NCI-H524 (cell line): ENCODE measurements around the gene AP5S1.
"Not testable (repeated sequence)": the region's sequence is repeated elsewhere in the genome, so short reads cannot be mapped to it uniquely, and the experiment has no call there.

ENCODE experiments used
- DNase-seq, 2 experiments: peaks; one replicate each; lab custom pipeline; 2025; lab: John Stamatoyannopoulos, UW

AP5S1 gene

GRCh38 chr20:3812975-3813847, 7.1 kb upstream of the AP5S1 start:
- DNase-seq: no peak

GRCh38 chr20:3813848-3814581, 6.3 kb upstream of the AP5S1 start:
- DNase-seq: no peak

- no peak for DNase-seq
Observed at GRCh38 chr20:3814928-3815495, 5.3 kb upstream of the AP5S1 start.

- no peak for DNase-seq
Observed at GRCh38 chr20:3815703-3816315, 4.5 kb upstream of the AP5S1 start.

- DNase-seq: peak; percentile 95 to 97
Observed at GRCh38 chr20:3818155-3819151, 1.9 kb upstream of the AP5S1 start.

- DNase-seq: no peak
Observed at GRCh38 chr20:3819411-3820047, 818 bp upstream of the AP5S1 start.

GRCh38 chr20:3820901-3821727, 767 bp downstream of the AP5S1 start:
- no peak for DNase-seq

GRCh38 chr20:3821996-3822395, 1.6 kb downstream of the AP5S1 start:
- DNase-seq: no peak

- no peak for DNase-seq
Observed at GRCh38 chr20:3823881-3824280, 3.5 kb downstream of the AP5S1 start.

- DNase-seq: no peak
Observed at GRCh38 chr20:3825526-3825925, 5.2 kb downstream of the AP5S1 start.

GRCh38 chr20:3826420-3826819, 6.1 kb downstream of the AP5S1 start:
- no peak for DNase-seq

GRCh38 chr20:3828798-3829197, 8.5 kb downstream of the AP5S1 start:
- no peak for DNase-seq

GRCh38 chr20:3829891-3830290, 9.5 kb downstream of the AP5S1 start:
- not testable (repeated sequence) for DNase-seq

- DNase-seq: no peak
Observed at GRCh38 chr20:3836132-3836531, 15.8 kb downstream of the AP5S1 start.

GRCh38 chr20:3839328-3839727, 19.0 kb downstream of the AP5S1 start:
- DNase-seq: no peak

GRCh38 chr20:3840201-3840600, 19.9 kb downstream of the AP5S1 start:
- DNase-seq: not testable (repeated sequence)

- DNase-seq: no peak
Observed at GRCh38 chr20:3842348-3842930, 22.1 kb downstream of the AP5S1 start.

- no peak for DNase-seq
Observed at GRCh38 chr20:3843490-3843889, 23.1 kb downstream of the AP5S1 start.

GRCh38 chr20:3843990-3844619, 23.8 kb downstream of the AP5S1 start:
- not testable (repeated sequence) for DNase-seq
